ENCODE results near the gene CTRB2.
"Not testable (repeated sequence)": the region's sequence is repeated elsewhere in the genome, so short reads cannot be mapped to it uniquely, and the experiment has no call there.

The CTRB2 gene

GRCh38 chr16:75225678-75226515 is 18.9 kb upstream of the CTRB2 start:
- TF ChIP-seq CTCF (IDR thresholded peaks at IDR 0.05; ENCODE audit: low read length, missing control alignments), result no peak
- H3K4me3 ChIP-seq (replicated peaks; ENCODE audit: low read depth, low read length), result no peak overlapping the region
- no peak for DNase-seq (ENCODE audit: low read depth)

GRCh38 chr16:75225092-75225491 is 18.1 kb upstream of the CTRB2 start:
- H3K4me3 ChIP-seq (replicated peaks; ENCODE audit: low read depth, low read length), result no peak overlapping the region
- TF ChIP-seq CTCF (IDR thresholded peaks at IDR 0.05; ENCODE audit: low read length, missing control alignments), result no peak
- no peak for DNase-seq (ENCODE audit: low read depth)

GRCh38 chr16:75224306-75225082 is 17.5 kb upstream of the CTRB2 start:
- TF ChIP-seq CTCF (IDR thresholded peaks at IDR 0.05; ENCODE audit: low read length, missing control alignments), result no peak
- H3K4me3 ChIP-seq (replicated peaks; ENCODE audit: low read depth, low read length), result no peak overlapping the region
- DNase-seq (ENCODE audit: low read depth), result no peak

- not testable (repeated sequence) for DNase-seq (ENCODE audit: low read depth); H3K4me3 ChIP-seq (replicated peaks; ENCODE audit: low read depth, low read length)
These were observed 16.2 kb upstream of the CTRB2 start for GRCh38 chr16:75223129-75223528.

GRCh38 chr16:75222271-75222783 is 15.4 kb upstream of the CTRB2 start:
- no peak for DNase-seq (ENCODE audit: low read depth)
- no peak for TF ChIP-seq CTCF (IDR thresholded peaks at IDR 0.05; ENCODE audit: low read length, missing control alignments)
- no peak overlapping the region for H3K4me3 ChIP-seq (replicated peaks; ENCODE audit: low read depth, low read length)

- no peak for TF ChIP-seq CTCF (IDR thresholded peaks at IDR 0.05; ENCODE audit: low read length, missing control alignments)
- no peak for DNase-seq (ENCODE audit: low read depth)
- no peak overlapping the region for H3K4me3 ChIP-seq (replicated peaks; ENCODE audit: low read depth, low read length)
These were observed 12.9 kb upstream of the CTRB2 start for GRCh38 chr16:75219838-75220237.

- no peak for TF ChIP-seq CTCF (IDR thresholded peaks at IDR 0.05; ENCODE audit: low read length, missing control alignments)
- DNase-seq (ENCODE audit: low read depth), result no peak
- no peak overlapping the region for H3K4me3 ChIP-seq (replicated peaks; ENCODE audit: low read depth, low read length)
These were observed 12.1 kb upstream of the CTRB2 start for GRCh38 chr16:75219088-75219487.

All from fibroblast of pulmonary artery (primary cell).